BLaER1 (cell line): ENCODE measurements around the gene KLHL15.
"Not testable (repeated sequence)": the region's sequence is repeated elsewhere in the genome, so short reads cannot be mapped to it uniquely, and the experiment has no call there.

Source experiments
- H3K27ac ChIP-seq: shearing (Covaris generic); formaldehyde crosslinking; 2 replicates; pipeline ENCODE4 v1.8.1; 2022
- H3K27me3 ChIP-seq: shearing (Covaris generic); formaldehyde crosslinking; 2 replicates; pipeline ENCODE4 v1.8.1; 2022
- H3K36me3 ChIP-seq: shearing (Covaris generic); formaldehyde crosslinking; 2 replicates; pipeline ENCODE4 v1.8.1; 2022
- H3K4me1 ChIP-seq: shearing (Covaris generic); formaldehyde crosslinking; 2 replicates; pipeline ENCODE4 v1.8.1; 2022
- H3K4me2 ChIP-seq: shearing (Covaris generic); formaldehyde crosslinking; 2 replicates; pipeline ENCODE4 v1.8.1; 2022
- H3K4me3 ChIP-seq: shearing (Covaris generic); formaldehyde crosslinking; 2 replicates; pipeline ENCODE4 v1.8.1; 2022
- H3K9ac ChIP-seq: shearing (Covaris generic); formaldehyde crosslinking; 2 replicates; pipeline ENCODE4 v1.8.1; 2022
- H3K9me3 ChIP-seq: shearing (Covaris generic); formaldehyde crosslinking; 2 replicates; pipeline ENCODE4 v1.8.1; 2022
- H4K20me1 ChIP-seq: shearing (Covaris generic); formaldehyde crosslinking; 2 replicates; pipeline ENCODE4 v1.8.1; 2022
- Cebpa-rat ChIP-seq: shearing (Covaris generic); IDR thresholded peaks from 2 replicates; pipeline ENCODE4 v1.8.1; 2022

The KLHL15 gene

GRCh38 chrX:24027086-24027485 is at the start of gene KLHL15:
TSS of gene KLHL15 (minus strand) at chrX:24027186. CDS start at chrX:24006693, 20,493 bp downstream.
- TF ChIP-seq Cebpa-rat = no peak
- no peaks in the 10 kb centered on the region; the same call in 1 of the 2 replicates for H3K4me1 ChIP-seq
- H3K4me3 ChIP-seq = peak within 1 kb of the TSS; percentile 89
- H3K9me3 ChIP-seq = peaks cover 11% of the 10 kb centered on the region
- peak within 1 kb of the TSS; percentile 70 for H3K4me2 ChIP-seq
- peak within 1 kb of the TSS; percentile 91 for H3K27ac ChIP-seq
- H4K20me1 ChIP-seq = peaks cover 12% of the 10 kb centered on the region; the same call in 1 of the 2 replicates
- no peaks in the 10 kb centered on the region for H3K27me3 ChIP-seq
- H3K9ac ChIP-seq = peak within 1 kb of the TSS; percentile 87
- H3K36me3 ChIP-seq = peaks cover 4% of the 10 kb centered on the region; the same call in 1 of the 2 replicates

DNA sequence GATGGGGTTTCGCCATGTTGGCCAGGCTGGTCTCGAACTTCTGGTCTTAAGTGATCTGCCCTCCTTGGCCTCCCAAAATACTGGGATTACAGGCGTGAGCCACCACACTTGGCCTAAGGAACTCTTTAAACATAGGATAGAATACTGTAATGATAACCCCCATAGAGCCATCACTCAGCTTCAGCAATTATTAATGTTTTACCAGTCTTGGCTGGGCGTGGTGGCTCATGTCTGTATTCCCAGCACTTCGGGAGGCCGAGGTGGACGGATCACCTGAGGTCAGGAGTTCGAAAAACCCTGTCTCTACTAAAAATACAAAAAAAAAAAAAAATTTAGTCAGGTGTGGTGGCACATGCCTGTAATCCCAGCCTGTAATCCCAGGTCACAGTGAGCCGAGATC is 42.9 kb upstream of the KLHL15 start:
- Histone ChIP-seq H3K4me3 (no peak overlapping the region), H4K20me1 (peaks cover 3% of the 10 kb centered on the region), H3K36me3 (peaks cover 100% of the 10 kb centered on the region), H3K9me3 (no peaks in the 10 kb centered on the region), H3K4me2 (no peak overlapping the region), H3K9ac (no peak overlapping the region), H3K27ac (no peak overlapping the region), H3K4me1 (no peaks in the 10 kb centered on the region), H3K27me3 (no peaks in the 10 kb centered on the region)
- no peak for TF ChIP-seq Cebpa-rat

- Histone ChIP-seq H3K4me1 (no peaks in the 10 kb centered on the region), H3K36me3 (peaks cover 57% of the 10 kb centered on the region)
Measured at GRCh38 chrX:24063488-24063887, 36.5 kb upstream of the KLHL15 start.

DNA sequence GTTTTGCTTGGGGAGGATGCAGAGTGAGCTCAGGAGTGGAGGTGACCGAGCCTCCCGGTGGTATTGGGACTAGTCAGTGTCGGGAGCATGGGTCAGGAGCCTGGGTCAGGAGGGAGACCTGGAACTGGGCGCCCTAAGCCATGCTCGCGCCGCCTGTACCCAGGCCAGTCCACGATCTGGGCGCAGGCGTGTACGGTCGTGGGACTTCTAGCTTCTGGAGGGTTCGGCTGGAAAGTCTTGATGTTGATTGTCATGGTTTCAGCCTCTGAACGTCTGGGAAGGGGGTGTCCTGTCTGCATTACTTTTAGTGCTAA is 28.0 kb upstream of the KLHL15 start:
- H3K27ac ChIP-seq = no peak overlapping the region; the same call in none of the 2 replicates
- H3K4me1 ChIP-seq = no peaks in the 10 kb centered on the region
- H3K9ac ChIP-seq = no peak overlapping the region
- no peak overlapping the region for H3K4me3 ChIP-seq
- H4K20me1 ChIP-seq = no peaks in the 10 kb centered on the region
- no peak for TF ChIP-seq Cebpa-rat
- no peak overlapping the region for H3K4me2 ChIP-seq
- no peaks in the 10 kb centered on the region for H3K27me3 ChIP-seq
- H3K9me3 ChIP-seq = no peaks in the 10 kb centered on the region
- no peaks in the 10 kb centered on the region; the same call in 1 of the 2 replicates for H3K36me3 ChIP-seq

More at GRCh38 chrX:24063488-24063887, 36.5 kb upstream of the KLHL15 start:
- no peak overlapping the region for H3K9ac ChIP-seq
- no peaks in the 10 kb centered on the region; the same call in none of the 2 replicates for H4K20me1 ChIP-seq
- TF ChIP-seq Cebpa-rat = no peak
- H3K4me2 ChIP-seq = no peak overlapping the region
- no peak overlapping the region for H3K27ac ChIP-seq
- H3K27me3 ChIP-seq = no peaks in the 10 kb centered on the region
- no peak overlapping the region for H3K4me3 ChIP-seq
- no peaks in the 10 kb centered on the region for H3K9me3 ChIP-seq

DNA sequence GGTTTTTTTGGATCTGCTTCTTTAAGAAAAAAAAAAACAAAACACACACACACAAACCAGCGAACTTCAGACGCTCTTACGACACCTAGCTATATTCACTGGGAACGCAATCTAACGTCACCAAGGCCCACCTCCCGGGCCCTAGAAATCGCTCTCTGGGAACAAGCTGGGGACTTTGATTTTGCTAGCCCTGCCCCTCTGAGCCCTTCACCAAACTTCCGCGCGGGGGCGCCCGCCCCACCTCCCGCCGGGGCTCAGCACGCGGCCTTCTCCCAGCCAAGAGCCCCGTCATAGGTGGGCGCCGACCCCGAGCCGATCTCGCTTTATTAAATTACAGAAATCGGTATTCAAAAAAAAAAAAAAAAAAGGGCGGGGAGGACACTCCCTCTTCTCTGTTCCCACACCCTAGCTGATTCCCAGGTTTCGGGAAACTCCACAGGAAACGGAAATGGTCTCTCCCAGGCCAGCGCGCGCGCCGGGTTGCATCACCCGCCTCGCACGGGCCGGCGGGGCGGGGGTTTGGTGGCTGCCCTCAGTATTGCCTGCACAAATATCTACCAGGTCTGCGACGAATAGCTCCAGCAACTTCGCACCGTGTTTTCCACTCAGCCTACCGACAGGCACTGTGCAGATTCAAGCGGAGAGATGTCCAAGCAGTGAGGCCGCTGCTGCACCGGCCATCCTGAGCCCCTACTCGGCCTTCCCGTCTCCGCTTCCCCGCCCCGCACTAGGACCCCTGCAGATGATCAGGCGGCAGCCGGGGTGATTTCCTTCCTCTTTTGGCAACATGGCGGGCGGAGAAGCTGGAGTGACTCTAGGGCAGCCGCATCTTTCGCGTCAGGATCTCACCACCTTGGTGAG is 27.4 kb upstream of the KLHL15 start, which contains the start of gene EIF2S3:
Gene EIF2S3, plus strand, starts transcription at position 775 of the 861 bp plus-strand sequence. Its CDS starts 13 bp downstream, at position 788.
- Histone ChIP-seq H3K36me3 (no peaks in the 10 kb centered on the region; the same call in 1 of the 2 replicates), H3K9me3 (no peaks in the 10 kb centered on the region), H4K20me1 (no peaks in the 10 kb centered on the region), H3K27ac (no peak within 1 kb of the TSS; the same call in none of the 2 replicates), H3K9ac (no peak within 1 kb of the TSS), H3K27me3 (no peaks in the 10 kb centered on the region), H3K4me3 (no peak within 1 kb of the TSS), H3K4me2 (no peak within 1 kb of the TSS; the same call in 1 of the 2 replicates), H3K4me1 (no peaks in the 10 kb centered on the region)
- peak; percentile 98 for TF ChIP-seq Cebpa-rat

DNA sequence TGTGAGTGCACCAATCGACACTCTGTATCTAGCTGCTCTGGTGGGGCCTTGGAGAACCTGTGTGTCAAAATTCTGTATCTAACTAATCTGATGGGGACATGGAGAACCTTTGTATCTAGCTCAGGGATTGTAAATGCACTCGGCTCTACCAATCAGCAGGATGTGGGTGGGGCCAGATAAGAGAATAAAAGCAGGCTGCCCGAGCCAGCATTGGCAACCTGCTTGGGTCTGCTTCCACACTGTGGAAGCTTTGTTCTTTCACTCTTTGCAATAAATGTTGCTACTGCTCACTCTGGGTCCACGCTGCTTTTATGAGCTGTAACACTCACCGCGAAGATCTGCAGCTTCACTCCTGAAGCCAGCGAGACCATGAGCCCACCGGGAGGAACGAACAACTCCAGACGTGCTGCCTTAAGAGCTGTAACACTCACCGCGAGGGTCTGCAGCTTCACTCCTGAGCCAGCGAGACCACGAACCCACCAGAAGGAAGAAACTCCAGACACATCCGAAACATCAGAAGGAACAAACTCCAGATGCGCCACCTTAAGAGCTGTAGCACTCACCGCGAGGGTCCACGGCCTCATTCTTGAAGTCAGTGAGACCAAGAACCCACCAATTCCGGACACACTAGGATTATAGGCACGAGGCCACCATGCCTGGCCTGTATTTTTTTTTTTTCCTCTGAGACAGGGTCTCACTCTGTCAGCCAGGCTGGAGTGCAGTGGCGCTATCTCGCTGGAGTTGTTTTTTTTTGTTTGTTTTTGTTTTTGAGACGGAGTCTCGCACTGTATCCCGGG is 23.7 kb upstream of the KLHL15 start:
- not testable (repeated sequence) for H3K4me3 ChIP-seq, H4K20me1 ChIP-seq, H3K9me3 ChIP-seq, H3K27me3 ChIP-seq, H3K4me2 ChIP-seq, H3K9ac ChIP-seq, H3K36me3 ChIP-seq, H3K27ac ChIP-seq, H3K4me1 ChIP-seq

DNA sequence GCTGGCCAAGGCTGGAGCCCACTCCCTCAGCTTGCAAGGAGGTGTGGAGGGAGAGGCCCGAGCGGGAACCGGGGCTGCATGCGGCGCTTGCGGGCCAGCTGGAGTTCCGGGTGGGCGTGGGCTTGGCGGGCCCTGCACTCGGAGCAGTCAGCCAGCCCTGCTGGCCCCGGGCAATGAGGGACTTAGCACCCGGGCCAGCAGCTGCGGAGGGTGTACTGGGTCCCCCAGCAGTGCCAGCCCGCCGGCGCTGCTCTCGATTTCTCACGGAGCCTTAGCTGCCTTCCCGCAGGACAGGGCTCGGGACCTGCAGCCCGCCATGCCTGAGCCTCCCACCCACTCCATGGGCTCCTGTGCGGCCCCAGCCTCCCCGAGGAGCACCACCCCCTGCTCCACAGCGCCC is 22.7 kb upstream of the KLHL15 start:
- H4K20me1 ChIP-seq, H3K9ac ChIP-seq, H3K4me2 ChIP-seq, H3K4me3 ChIP-seq, H3K27me3 ChIP-seq, H3K9me3 ChIP-seq, H3K36me3 ChIP-seq, H3K4me1 ChIP-seq, H3K27ac ChIP-seq: not testable (repeated sequence)

- H3K36me3 ChIP-seq = not testable (repeated sequence)
Measured at GRCh38 chrX:24046060-24046459, 19.1 kb upstream of the KLHL15 start.

DNA sequence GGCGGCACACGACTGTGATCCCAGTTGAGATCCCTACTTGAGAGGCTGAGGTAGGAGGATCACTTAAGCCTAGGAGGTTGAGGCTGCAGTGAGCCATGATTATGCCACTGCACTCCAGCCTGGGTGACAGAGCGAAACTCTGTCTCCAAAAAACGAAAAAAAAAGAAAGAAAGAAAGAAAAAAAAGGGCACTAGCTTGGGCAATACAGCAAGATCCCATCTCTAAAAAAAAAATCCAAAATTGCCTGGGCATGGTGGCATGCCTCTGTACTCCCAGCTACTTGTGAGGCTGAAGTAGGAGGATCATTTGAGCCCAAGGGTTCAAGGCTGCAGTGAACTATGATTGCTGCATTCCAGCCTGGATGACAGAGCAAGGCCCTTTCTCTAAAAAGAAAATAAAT is 10.7 kb upstream of the KLHL15 start:
- Histone ChIP-seq H4K20me1 (no peaks in the 10 kb centered on the region), H3K4me2 (no peak overlapping the region), H3K27me3 (0 out of 2 replicates have a peak, but pooled peaks cover 3% of the 10 kb centered on the region), H3K4me1 (no peaks in the 10 kb centered on the region), H3K9me3 (no peaks in the 10 kb centered on the region), H3K9ac (no peak overlapping the region), H3K27ac (no peak overlapping the region), H3K4me3 (no peak overlapping the region), H3K36me3 (no peaks in the 10 kb centered on the region)
- TF ChIP-seq Cebpa-rat = no peak

More at GRCh38 chrX:24046060-24046459, 19.1 kb upstream of the KLHL15 start:
- H3K4me1 ChIP-seq, H3K9me3 ChIP-seq, H4K20me1 ChIP-seq, H3K27ac ChIP-seq, H3K4me2 ChIP-seq, H3K9ac ChIP-seq, H3K27me3 ChIP-seq, H3K4me3 ChIP-seq: not testable (repeated sequence)

- no peak overlapping the region for H3K9ac ChIP-seq
- H3K4me3 ChIP-seq = no peak overlapping the region
- H3K4me2 ChIP-seq = no peak overlapping the region
- no peaks in the 10 kb centered on the region for H3K9me3 ChIP-seq
- no peaks in the 10 kb centered on the region for H4K20me1 ChIP-seq
- H3K27me3 ChIP-seq = 0 out of 2 replicates have a peak, but pooled peaks cover 3% of the 10 kb centered on the region
- H3K27ac ChIP-seq = no peak overlapping the region
- no peaks in the 10 kb centered on the region for H3K4me1 ChIP-seq
- H3K36me3 ChIP-seq = no peaks in the 10 kb centered on the region
- TF ChIP-seq Cebpa-rat = no peak
Measured at GRCh38 chrX:24034485-24034884, 7.5 kb upstream of the KLHL15 start.
